H9 (cell line): Measurements from ENCODE around the gene ROBO1. TPM values are rescaled to one million over a fixed set of nuclear protein-coding genes. Genes with fewer than 3 reads are reported as not detected.

Source experiments
- DNase-seq: peaks from one replicate; pipeline ENCODE4 v3.0.0-alpha.2; 2017
- H2AFZ ChIP-seq: one replicate; pipeline ENCODE4 v1.6.1; 2013; ENCODE audit warnings: mild to moderate bottlenecking, low read length, control low read depth, moderate library complexity
- H2AK5ac ChIP-seq: 2 replicates; pipeline ENCODE4 v1.6.1; 2013; ENCODE audit warnings: low read length, control low read depth, mixed read lengths; ENCODE audit not compliant: insufficient read length
- H2BK120ac ChIP-seq: one replicate; pipeline ENCODE4 v1.6.1; 2013; ENCODE audit warnings: low read depth, mild to moderate bottlenecking, low read length, control low read depth, inconsistent platforms; ENCODE audit not compliant: poor library complexity, severe bottlenecking
- H2BK12ac ChIP-seq: 2 replicates; pipeline ENCODE4 v1.6.1; 2013; ENCODE audit warnings: low read length, control low read depth, mixed read lengths, low read depth; ENCODE audit not compliant: insufficient read length
- H2BK15ac ChIP-seq: 2 replicates; pipeline ENCODE4 v1.6.1; 2013; ENCODE audit warnings: low read depth, low read length, control low read depth
- H2BK20ac ChIP-seq: one replicate; pipeline ENCODE4 v1.6.1; 2013; ENCODE audit warnings: low read depth, mild to moderate bottlenecking, low read length, control low read depth, inconsistent platforms; ENCODE audit not compliant: poor library complexity, severe bottlenecking
- H2BK5ac ChIP-seq: 2 replicates; pipeline ENCODE4 v1.6.1; 2013; ENCODE audit warnings: low read length, control low read depth, mixed read lengths; ENCODE audit not compliant: insufficient read length
- H3K14ac ChIP-seq: 2 replicates; pipeline ENCODE4 v1.6.1; 2013; ENCODE audit warnings: low read length, control low read depth; ENCODE audit not compliant: insufficient read depth
- H3K18ac ChIP-seq: 2 replicates; pipeline ENCODE4 v1.6.1; 2013; ENCODE audit warnings: low read depth, mild to moderate bottlenecking, mixed read lengths, low read length, control low read depth; ENCODE audit not compliant: insufficient read length
- H3K23ac ChIP-seq: 2 replicates; pipeline ENCODE4 v1.6.1; 2013; ENCODE audit warnings: low read length, control low read depth, mixed read lengths, low read depth; ENCODE audit not compliant: insufficient read length
- H3K23me2 ChIP-seq: 2 replicates; pipeline ENCODE4 v1.6.1; 2013; ENCODE audit warnings: low read depth, mild to moderate bottlenecking, mixed read lengths, low read length, control low read depth; ENCODE audit not compliant: insufficient read length, poor library complexity, severe bottlenecking
- H3K27ac ChIP-seq: 2 replicates; pipeline ENCODE4 v1.5.1; 2013; ENCODE audit warnings: low read length, control low read depth, mixed read lengths, low read depth; ENCODE audit not compliant: insufficient read length
- H3K27me3 ChIP-seq: 2 replicates; pipeline ENCODE4 v1.6.1; 2013; ENCODE audit warnings: low read length, control low read depth, inconsistent platforms; ENCODE audit not compliant: insufficient read depth
- H3K4ac ChIP-seq: 2 replicates; pipeline ENCODE4 v1.6.1; 2013; ENCODE audit warnings: low read depth, mild to moderate bottlenecking, control low read depth, inconsistent platforms, low read length, moderate library complexity
- H3K4me1 ChIP-seq: 2 replicates; pipeline ENCODE4 v1.6.1; 2013; ENCODE audit warnings: low read length, control low read depth, inconsistent platforms; ENCODE audit not compliant: insufficient read depth
- H3K4me2 ChIP-seq: 2 replicates; pipeline ENCODE4 v1.6.1; 2013; ENCODE audit warnings: low read length, control low read depth, mixed read lengths; ENCODE audit not compliant: insufficient read length, insufficient read depth
- H3K56ac ChIP-seq: 2 replicates; pipeline ENCODE4 v1.6.1; 2013; ENCODE audit warnings: low read depth, mild to moderate bottlenecking, mixed read lengths, low read length, control low read depth; ENCODE audit not compliant: insufficient read length
- H3K79me1 ChIP-seq: 2 replicates; pipeline ENCODE4 v1.6.1; 2013; ENCODE audit warnings: low read depth, mild to moderate bottlenecking, moderate library complexity, low read length, control low read depth, inconsistent platforms; ENCODE audit not compliant: insufficient read depth, poor library complexity, severe bottlenecking
- H3K79me2 ChIP-seq: 2 replicates; pipeline ENCODE4 v1.6.1; 2013; ENCODE audit warnings: low read length, control low read depth, inconsistent platforms; ENCODE audit not compliant: insufficient read depth
- H3K9ac ChIP-seq: 2 replicates; pipeline ENCODE4 v1.6.1; 2013; ENCODE audit warnings: low read length, control low read depth, mixed read lengths; ENCODE audit not compliant: insufficient read length; ENCODE audit errors: extremely low read depth
- H3K9me3 ChIP-seq: one replicate; pipeline ENCODE4 v1.6.1; 2013; ENCODE audit warnings: low read depth, low read length, inconsistent platforms; ENCODE audit not compliant: control insufficient read depth
- H3T11ph ChIP-seq: one replicate; pipeline ENCODE4 v1.6.1; 2013; ENCODE audit warnings: mild to moderate bottlenecking, low read length, control low read depth, inconsistent platforms
- H4K20me1 ChIP-seq: one replicate; pipeline ENCODE4 v1.6.1; 2013; ENCODE audit not compliant: control insufficient read depth, insufficient read length, insufficient read depth
- H4K5ac ChIP-seq: 2 replicates; pipeline ENCODE4 v1.6.1; 2013; ENCODE audit warnings: low read depth, mild to moderate bottlenecking, mixed read lengths, low read length, control low read depth; ENCODE audit not compliant: insufficient read length
- H4K8ac ChIP-seq: replicated peaks from 2 replicates; pipeline ENCODE4 v1.6.1; 2013; ENCODE audit warnings: low read length, control low read depth, mixed read lengths, low read depth; ENCODE audit not compliant: insufficient read length
- H4K91ac ChIP-seq: 2 replicates; pipeline ENCODE4 v1.6.1; 2013; ENCODE audit warnings: low read depth, mild to moderate bottlenecking, moderate library complexity, mixed read lengths, low read length, control low read depth; ENCODE audit not compliant: insufficient read length
- H3K27ac Mint-ChIP-seq, 3 experiments: 2 replicates in 2 of 3; 3 replicates in 1 of 3; pipeline ENCODE4 v1.8.0; 2020 to 2021; ENCODE audit warnings: mixed read lengths in 3 of 3, mild to moderate bottlenecking in 1 of 3, moderate library complexity in 1 of 3
- H3K27me3 Mint-ChIP-seq: 2 replicates; pipeline ENCODE4 v1.8.0; 2021; ENCODE audit warnings: low read depth, mild to moderate bottlenecking, moderate library complexity, mixed read lengths
- H3K36me3 Mint-ChIP-seq, 3 experiments: 2 replicates in 2 of 3; 3 replicates in 1 of 3; pipeline ENCODE4 v1.8.0; 2020 to 2021; ENCODE audit warnings: low read depth in 3 of 3, mixed read lengths in 3 of 3; ENCODE audit not compliant: insufficient read depth in 1 of 3
- H3K4me1 Mint-ChIP-seq, 2 experiments: 2 replicates each; pipeline ENCODE4 v1.8.0; 2020; ENCODE audit warnings: mixed read lengths in 2 of 2
- H3K4me3 Mint-ChIP-seq, 2 experiments: 2 replicates in 1 of 2; 3 replicates in 1 of 2; pipeline ENCODE4 v1.8.0; 2020 to 2021; ENCODE audit warnings: mild to moderate bottlenecking in 2 of 2, mixed read lengths in 2 of 2, moderate library complexity in 1 of 2
- H3K9me3 Mint-ChIP-seq, 2 experiments: 2 replicates in 1 of 2; 3 replicates in 1 of 2; pipeline ENCODE4 v1.8.0; 2020; ENCODE audit warnings: mild to moderate bottlenecking in 2 of 2, mixed read lengths in 2 of 2, moderate library complexity in 1 of 2
- WGBS: extraction: QIAGEN DNeasy Blood & Tissue Kit; methylation state at CpG from one replicate; pipeline ENCODE4 v1.1.7; 2013; ENCODE audit warnings: missing lambda C conversion rate, low lambda C conversion rate, mixed read lengths; ENCODE audit not compliant: insufficient read length; ENCODE audit errors: extremely low coverage; 5-methylcytosine and 5-hydroxymethylcytosine counted together
- total RNA-seq: library from RNA; stranded (reverse); gene quantifications from 2 replicates; pipeline ENCODE4 v1.2.1, GENCODE V29; 2021
- TF ChIP-seq, protein P1 (sequence below): fragments of 200-600 bp; sonication (generic); conservative IDR thresholded peaks from 3 replicates; pipeline ENCODE4 v1.8.0; 2021; ENCODE audit warnings: antibody characterized with exemption, mild to moderate bottlenecking

The ROBO1 gene
- total RNA-seq, 1 experiment from 2014 or later = 62.7 TPM

DNA sequence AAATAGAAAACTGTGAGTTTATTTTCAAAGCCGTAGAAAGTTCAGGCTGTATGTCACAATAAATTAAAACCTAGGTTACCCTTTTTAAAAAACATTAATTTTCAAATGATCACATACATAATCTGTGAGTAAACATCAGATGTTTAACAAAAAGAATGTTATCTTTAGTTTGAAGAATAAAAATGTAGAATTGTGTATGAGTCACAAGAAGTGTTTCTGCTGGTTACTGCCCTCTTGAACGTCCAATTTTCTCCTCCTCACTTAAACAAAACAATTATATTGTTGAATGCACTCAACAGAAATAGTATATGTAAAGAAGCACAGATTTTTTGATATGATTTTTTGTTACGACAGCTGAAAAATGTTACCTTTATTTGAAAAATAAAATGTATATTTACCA, 855.1 kb downstream of the ROBO1 start:
- Histone ChIP-seq H3K23me2 (no peaks in the 10 kb centered on the region), H3K9me3 (no peaks in the 10 kb centered on the region), H2AFZ (no peak overlapping the region), H3K18ac (no peak overlapping the region), H3K27me3 (no peaks in the 10 kb centered on the region), H3K56ac (no peak overlapping the region), H2BK5ac (no peak overlapping the region), H4K91ac (no peak overlapping the region), H3K14ac (no peak overlapping the region), H3K79me1 (no peaks in the 10 kb centered on the region), H3K4ac (no peak overlapping the region), H3K79me2 (0 out of 2 replicates have a peak, but pooled peaks cover 3% of the 10 kb centered on the region), H2BK12ac (no peak overlapping the region), H3K23ac (no peak overlapping the region), H3K9ac (no peak overlapping the region), H4K5ac (no peak overlapping the region), H2BK15ac (no peak overlapping the region), H2AK5ac (no peak overlapping the region), H2BK20ac (no peak overlapping the region), H4K8ac (no peak overlapping the region), H3T11ph (no peak overlapping the region), H3K27ac (no peak overlapping the region), H4K20me1 (no peaks in the 10 kb centered on the region), H3K4me2 (no peak overlapping the region), H3K4me1 (no peaks in the 10 kb centered on the region), H2BK120ac (no peak overlapping the region)
- Mint-ChIP-seq H3K27ac (no peak overlapping the region), H3K36me3 (no peaks in the 10 kb centered on the region), H3K9me3 (no peaks in the 10 kb centered on the region), H3K4me1 (peaks cover 6% of the 10 kb centered on the region in 2 experiments), H3K4me3 (no peak overlapping the region), H3K27me3 (no peaks in the 10 kb centered on the region)
- TF ChIP-seq, protein P1, sequence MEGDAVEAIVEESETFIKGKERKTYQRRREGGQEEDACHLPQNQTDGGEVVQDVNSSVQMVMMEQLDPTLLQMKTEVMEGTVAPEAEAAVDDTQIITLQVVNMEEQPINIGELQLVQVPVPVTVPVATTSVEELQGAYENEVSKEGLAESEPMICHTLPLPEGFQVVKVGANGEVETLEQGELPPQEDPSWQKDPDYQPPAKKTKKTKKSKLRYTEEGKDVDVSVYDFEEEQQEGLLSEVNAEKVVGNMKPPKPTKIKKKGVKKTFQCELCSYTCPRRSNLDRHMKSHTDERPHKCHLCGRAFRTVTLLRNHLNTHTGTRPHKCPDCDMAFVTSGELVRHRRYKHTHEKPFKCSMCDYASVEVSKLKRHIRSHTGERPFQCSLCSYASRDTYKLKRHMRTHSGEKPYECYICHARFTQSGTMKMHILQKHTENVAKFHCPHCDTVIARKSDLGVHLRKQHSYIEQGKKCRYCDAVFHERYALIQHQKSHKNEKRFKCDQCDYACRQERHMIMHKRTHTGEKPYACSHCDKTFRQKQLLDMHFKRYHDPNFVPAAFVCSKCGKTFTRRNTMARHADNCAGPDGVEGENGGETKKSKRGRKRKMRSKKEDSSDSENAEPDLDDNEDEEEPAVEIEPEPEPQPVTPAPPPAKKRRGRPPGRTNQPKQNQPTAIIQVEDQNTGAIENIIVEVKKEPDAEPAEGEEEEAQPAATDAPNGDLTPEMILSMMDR = no peak
- no CpG with 5 or more reads among the region's 3 CpGs for WGBS
- no peak for DNase-seq
